HG03442 (cell line): ENCODE data around the gene CSNK1A1.
"Not testable (repeated sequence)": the region's sequence is repeated elsewhere in the genome, so short reads cannot be mapped to it uniquely, and the experiment has no call there.

ENCODE experiments used
- ATAC-seq: cut with Tn5 transposase; IDR thresholded peaks from one replicate; pipeline ENCODE4 v1.9.1; 2021; ENCODE audit warnings: mild to moderate bottlenecking, moderate library complexity; ENCODE audit not compliant: unreplicated experiment

Gene CSNK1A1

GRCh38 chr5:149461907-149462306 lies 89.3 kb downstream of the CSNK1A1 start:
- not testable (repeated sequence) for ATAC-seq

GRCh38 chr5:149459891-149460290 lies 91.3 kb downstream of the CSNK1A1 start:
- no peak for ATAC-seq

- no peak for ATAC-seq
Observed at GRCh38 chr5:149457393-149457763, 93.9 kb downstream of the CSNK1A1 start.

GRCh38 chr5:149456597-149457392 lies 94.4 kb downstream of the CSNK1A1 start:
- no peak for ATAC-seq

- ATAC-seq: no peak
Observed at GRCh38 chr5:149455889-149456409, 95.3 kb downstream of the CSNK1A1 start.

- ATAC-seq: no peak
Observed at GRCh38 chr5:149453618-149454415, 97.4 kb downstream of the CSNK1A1 start.

- ATAC-seq: no peak
Observed at GRCh38 chr5:149452665-149453617, 98.3 kb downstream of the CSNK1A1 start.

- ATAC-seq: no peak
Observed at GRCh38 chr5:149452007-149452664, 99.1 kb downstream of the CSNK1A1 start.

GRCh38 chr5:149450199-149450598 lies 101.0 kb downstream of the CSNK1A1 start:
- no peak for ATAC-seq

- ATAC-seq: no peak
Observed at GRCh38 chr5:149448831-149449714, 102.2 kb downstream of the CSNK1A1 start.

GRCh38 chr5:149448431-149448830 lies 102.8 kb downstream of the CSNK1A1 start:
- no peak for ATAC-seq

- no peak for ATAC-seq
Observed at GRCh38 chr5:149447373-149448367, 103.6 kb downstream of the CSNK1A1 start.

- ATAC-seq: not testable (repeated sequence)
Observed at GRCh38 chr5:149446794-149447193, 104.4 kb downstream of the CSNK1A1 start.

GRCh38 chr5:149445739-149446369 lies 105.4 kb downstream of the CSNK1A1 start:
- ATAC-seq: no peak

GRCh38 chr5:149445343-149445738 lies 105.9 kb downstream of the CSNK1A1 start:
- ATAC-seq: no peak

- ATAC-seq: not testable (repeated sequence)
Observed at GRCh38 chr5:149444430-149444829, 106.8 kb downstream of the CSNK1A1 start.

GRCh38 chr5:149443210-149443609 lies 108.0 kb downstream of the CSNK1A1 start:
- ATAC-seq: no peak
